ENCODE data around the gene PTPRO. TPM values are rescaled to one million over a fixed set of nuclear protein-coding genes. Genes with fewer than 3 reads are reported as not detected.

PTPRO gene
- total RNA-seq, 1 experiment from 2014 or later, result not detected

DNA sequence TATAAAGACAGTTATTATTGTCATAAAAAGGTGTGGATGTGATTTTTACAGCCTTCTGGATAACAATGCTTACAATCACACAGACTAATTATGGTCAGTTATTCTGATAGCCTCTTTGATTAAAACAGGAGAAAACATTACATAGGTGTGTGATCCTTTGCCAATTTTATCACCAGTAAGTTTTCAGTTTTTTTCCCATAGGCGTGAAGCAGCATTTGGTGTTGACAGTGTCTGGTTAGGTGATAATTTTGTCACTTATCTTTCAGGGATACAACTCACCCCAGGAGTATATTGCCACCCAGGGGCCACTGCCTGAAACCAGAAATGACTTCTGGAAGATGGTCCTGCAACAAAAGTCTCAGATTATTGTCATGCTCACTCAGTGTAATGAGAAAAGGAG, 258.1 kb downstream of the PTPRO start:
- Histone ChIP-seq H3K27ac (ENCODE audit: low read length) (no peak overlapping the region), H3K9me3 (ENCODE audit: low read length) (no peaks in the 10 kb centered on the region), H3K9ac (ENCODE audit: low read length) (no peak overlapping the region), H3K36me3 (ENCODE audit: low read depth, low read length) (no peaks in the 10 kb centered on the region), H3F3A (ENCODE audit: low read length, unreplicated experiment) (no peaks in the 10 kb centered on the region), H2AFZ (ENCODE audit: low read length) (no peak overlapping the region), H3K9me2 (replicated peaks; ENCODE audit: low read length) (no peaks in the 10 kb centered on the region), H4K20me1 (ENCODE audit: low read length) (no peaks in the 10 kb centered on the region), H3K27me3 (ENCODE audit: low read length) (no peaks in the 10 kb centered on the region), H3K4me1 (ENCODE audit: insufficient read depth, low read length) (no peaks in the 10 kb centered on the region), H3K4me3 (ENCODE audit: low read length) (no peak overlapping the region), H3K79me2 (ENCODE audit: low read length) (no peaks in the 10 kb centered on the region), H3K4me2 (ENCODE audit: low read length) (no peak overlapping the region)
- ATAC-seq, result no peak
- DNase-seq, result no peak
- intact Hi-C loops (cut with micrococcal nuclease), result loop anchor here (5.0 kb wide), 1 partner anchor 303 kb away; no protein-coding TSS in a partner anchor
- ChIA-PET POLR2A (ENCODE audit: unreplicated experiment) (no interaction called here), CTCF (no interaction called here)
- TF ChIP-seq EZH2phosphoT487 (IDR thresholded peaks at IDR 0.05; ENCODE audit: borderline replicate concordance, low read length) (no peak), EZH2 (IDR thresholded peaks at IDR 0.05; ENCODE audit: low read length, unreplicated experiment) (no peak)
- TF ChIP-seq, protein P1, sequence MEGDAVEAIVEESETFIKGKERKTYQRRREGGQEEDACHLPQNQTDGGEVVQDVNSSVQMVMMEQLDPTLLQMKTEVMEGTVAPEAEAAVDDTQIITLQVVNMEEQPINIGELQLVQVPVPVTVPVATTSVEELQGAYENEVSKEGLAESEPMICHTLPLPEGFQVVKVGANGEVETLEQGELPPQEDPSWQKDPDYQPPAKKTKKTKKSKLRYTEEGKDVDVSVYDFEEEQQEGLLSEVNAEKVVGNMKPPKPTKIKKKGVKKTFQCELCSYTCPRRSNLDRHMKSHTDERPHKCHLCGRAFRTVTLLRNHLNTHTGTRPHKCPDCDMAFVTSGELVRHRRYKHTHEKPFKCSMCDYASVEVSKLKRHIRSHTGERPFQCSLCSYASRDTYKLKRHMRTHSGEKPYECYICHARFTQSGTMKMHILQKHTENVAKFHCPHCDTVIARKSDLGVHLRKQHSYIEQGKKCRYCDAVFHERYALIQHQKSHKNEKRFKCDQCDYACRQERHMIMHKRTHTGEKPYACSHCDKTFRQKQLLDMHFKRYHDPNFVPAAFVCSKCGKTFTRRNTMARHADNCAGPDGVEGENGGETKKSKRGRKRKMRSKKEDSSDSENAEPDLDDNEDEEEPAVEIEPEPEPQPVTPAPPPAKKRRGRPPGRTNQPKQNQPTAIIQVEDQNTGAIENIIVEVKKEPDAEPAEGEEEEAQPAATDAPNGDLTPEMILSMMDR (conservative IDR thresholded peaks at IDR 0.05; ENCODE audit: low read depth, low read length), result no peak
- no TSS peak for BruUV-seq (replicated peaks)

DNA sequence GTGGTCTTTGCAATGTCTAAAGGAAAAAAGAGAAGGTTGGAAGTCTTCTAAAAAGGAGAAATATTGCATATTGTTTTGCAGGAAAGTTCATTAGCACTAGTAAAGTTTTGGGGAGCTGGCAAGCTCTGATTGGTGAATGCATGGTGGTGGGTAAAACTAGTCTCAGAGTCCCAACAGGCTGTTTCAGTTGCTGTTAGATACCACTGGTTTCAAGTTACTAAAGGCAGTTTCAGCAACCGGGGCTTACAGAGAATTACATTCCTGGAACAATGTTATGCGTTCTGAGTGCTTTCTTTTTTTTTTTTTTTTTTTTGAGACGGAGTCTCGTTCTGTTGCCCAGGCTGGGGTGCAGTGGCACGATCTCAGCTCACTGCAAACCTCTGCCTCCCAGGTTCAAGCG, 258.7 kb downstream of the PTPRO start:
- Histone ChIP-seq H3K9me2 (replicated peaks; ENCODE audit: low read length) (no peaks in the 10 kb centered on the region), H3K4me1 (ENCODE audit: insufficient read depth, low read length) (peaks cover under 1% of the 10 kb centered on the region; the same call in 1 of the 2 replicates), H3K4me3 (ENCODE audit: low read length) (no peak overlapping the region), H3K4me2 (ENCODE audit: low read length) (no peak overlapping the region), H3K9me3 (ENCODE audit: low read length) (no peaks in the 10 kb centered on the region), H3K36me3 (ENCODE audit: low read depth, low read length) (no peaks in the 10 kb centered on the region), H3K27me3 (ENCODE audit: low read length) (no peaks in the 10 kb centered on the region), H2AFZ (ENCODE audit: low read length) (no peak overlapping the region), H3K9ac (ENCODE audit: low read length) (no peak overlapping the region), H3F3A (ENCODE audit: low read length, unreplicated experiment) (no peaks in the 10 kb centered on the region), H3K27ac (ENCODE audit: low read length) (no peak overlapping the region), H4K20me1 (ENCODE audit: low read length) (no peaks in the 10 kb centered on the region), H3K79me2 (ENCODE audit: low read length) (no peaks in the 10 kb centered on the region)
- intact Hi-C loops (cut with micrococcal nuclease), result loop anchor here (5.0 kb wide), 1 partner anchor 304 kb away; no protein-coding TSS in a partner anchor
- POLR2A ChIA-PET (ENCODE audit: unreplicated experiment), result no interaction called here
- BruUV-seq (replicated peaks), result no TSS peak
- no peak for ATAC-seq
- no peak for DNase-seq
- TF ChIP-seq, protein P1 (conservative IDR thresholded peaks at IDR 0.05; ENCODE audit: low read depth, low read length), result no peak
- no peak for TF ChIP-seq EZH2phosphoT487 (IDR thresholded peaks at IDR 0.05; ENCODE audit: borderline replicate concordance, low read length)
- TF ChIP-seq EZH2 (IDR thresholded peaks at IDR 0.05; ENCODE audit: low read length, unreplicated experiment), result no peak
- CTCF ChIA-PET, result no interaction called here

DNA sequence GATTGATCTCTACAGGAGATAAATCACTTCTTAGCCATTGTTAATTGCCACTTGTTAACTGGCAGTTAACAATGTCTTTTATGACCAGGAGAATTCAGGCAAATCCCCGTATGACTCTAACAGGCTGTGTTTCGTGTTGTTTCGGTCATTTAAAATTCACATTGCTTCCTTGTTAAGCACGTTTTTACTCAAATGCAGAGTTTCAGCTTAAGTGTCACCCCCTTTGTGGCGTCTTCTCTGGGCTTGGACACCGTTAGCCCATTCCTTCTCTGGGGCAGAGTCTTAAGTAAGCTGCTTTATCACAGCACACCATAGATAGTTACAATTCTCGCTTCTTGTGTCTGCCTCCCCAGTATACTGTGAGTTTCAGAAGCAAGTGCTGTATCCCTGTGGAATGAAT, 261.5 kb downstream of the PTPRO start:
- DNase-seq (no peak), ATAC-seq (no peak)
- H3K4me3 ChIP-seq (ENCODE audit: low read length), result no peak overlapping the region
- TF ChIP-seq EZH2 (IDR thresholded peaks at IDR 0.05; ENCODE audit: low read length, unreplicated experiment) (no peak), EZH2phosphoT487 (IDR thresholded peaks at IDR 0.05; ENCODE audit: borderline replicate concordance, low read length) (no peak)
- TF ChIP-seq, protein P1 (conservative IDR thresholded peaks at IDR 0.05; ENCODE audit: low read depth, low read length), result no peak
- no peaks in the 10 kb centered on the region for H3K36me3 ChIP-seq (ENCODE audit: low read depth, low read length)
- CTCF ChIA-PET, result interaction anchor here (1.0 kb wide), 1 partner anchor 272 kb away, joined by 4 read pairs; no protein-coding TSS in a partner anchor
- no peaks in the 10 kb centered on the region for H3K27me3 ChIP-seq (ENCODE audit: low read length)
- H3K27ac ChIP-seq (ENCODE audit: low read length), result no peak overlapping the region
- no peak overlapping the region for H2AFZ ChIP-seq (ENCODE audit: low read length)
- H3K4me2 ChIP-seq (ENCODE audit: low read length), result no peak overlapping the region
- no peaks in the 10 kb centered on the region for H3K9me3 ChIP-seq (ENCODE audit: low read length)
- no peaks in the 10 kb centered on the region for H4K20me1 ChIP-seq (ENCODE audit: low read length)
- H3F3A ChIP-seq (ENCODE audit: low read length, unreplicated experiment), result no peaks in the 10 kb centered on the region
- H3K79me2 ChIP-seq (ENCODE audit: low read length), result no peaks in the 10 kb centered on the region
- BruUV-seq (replicated peaks), result no TSS peak
- no peaks in the 10 kb centered on the region for H3K9me2 ChIP-seq (replicated peaks; ENCODE audit: low read length)
- H3K9ac ChIP-seq (ENCODE audit: low read length), result no peak overlapping the region
- H3K4me1 ChIP-seq (ENCODE audit: insufficient read depth, low read length), result peaks cover 17% of the 10 kb centered on the region
- intact Hi-C loops (cut with micrococcal nuclease), result loop anchor here (1.0 to 5.0 kb wide), 2 partner anchors 52 to 307 kb away; no protein-coding TSS in a partner anchor
- POLR2A ChIA-PET (ENCODE audit: unreplicated experiment), result no interaction called here
